Measurements from ENCODE around the gene SPNS2.

DNA sequence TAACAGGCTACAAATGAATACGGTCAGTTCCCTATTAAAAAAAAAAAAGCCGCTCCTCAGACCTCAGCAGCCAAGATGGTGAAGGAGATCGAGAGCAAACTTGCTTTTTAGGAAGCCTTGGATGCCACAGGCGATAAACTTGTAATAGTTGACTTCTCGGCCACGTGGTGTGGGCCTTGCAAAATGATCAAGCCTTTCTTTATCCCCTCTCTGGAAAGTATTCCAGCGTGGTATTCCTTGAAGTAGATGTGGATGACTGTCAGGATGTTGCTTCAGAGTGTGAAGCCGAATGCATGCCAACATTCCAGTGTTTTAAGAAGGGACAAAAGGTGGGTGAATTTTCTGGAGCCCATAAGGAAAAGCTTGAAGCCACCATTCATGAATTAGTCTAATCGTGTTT is 73.5 kb downstream of the SPNS2 start:
- TF ChIP-seq, protein P1, sequence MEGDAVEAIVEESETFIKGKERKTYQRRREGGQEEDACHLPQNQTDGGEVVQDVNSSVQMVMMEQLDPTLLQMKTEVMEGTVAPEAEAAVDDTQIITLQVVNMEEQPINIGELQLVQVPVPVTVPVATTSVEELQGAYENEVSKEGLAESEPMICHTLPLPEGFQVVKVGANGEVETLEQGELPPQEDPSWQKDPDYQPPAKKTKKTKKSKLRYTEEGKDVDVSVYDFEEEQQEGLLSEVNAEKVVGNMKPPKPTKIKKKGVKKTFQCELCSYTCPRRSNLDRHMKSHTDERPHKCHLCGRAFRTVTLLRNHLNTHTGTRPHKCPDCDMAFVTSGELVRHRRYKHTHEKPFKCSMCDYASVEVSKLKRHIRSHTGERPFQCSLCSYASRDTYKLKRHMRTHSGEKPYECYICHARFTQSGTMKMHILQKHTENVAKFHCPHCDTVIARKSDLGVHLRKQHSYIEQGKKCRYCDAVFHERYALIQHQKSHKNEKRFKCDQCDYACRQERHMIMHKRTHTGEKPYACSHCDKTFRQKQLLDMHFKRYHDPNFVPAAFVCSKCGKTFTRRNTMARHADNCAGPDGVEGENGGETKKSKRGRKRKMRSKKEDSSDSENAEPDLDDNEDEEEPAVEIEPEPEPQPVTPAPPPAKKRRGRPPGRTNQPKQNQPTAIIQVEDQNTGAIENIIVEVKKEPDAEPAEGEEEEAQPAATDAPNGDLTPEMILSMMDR (IDR thresholded peaks at IDR 0.05), result no peak
- TF ChIP-seq POLR2A (IDR thresholded peaks at IDR 0.05), result no peak
